Sciatic nerve (tissue), 2 donors: ENCODE measurements around the gene STEAP1. TPM values are rescaled to one million over a fixed set of nuclear protein-coding genes. Genes with fewer than 3 reads are reported as not detected.
"Not testable (repeated sequence)": the region's sequence is repeated elsewhere in the genome, so short reads cannot be mapped to it uniquely, and the experiment has no call there.

Experiments used
- ATAC-seq: fragments of 200-7000 bp; cut with Tn5 transposase; one replicate; pipeline ENCODE4 v1.9.1; 2020; ENCODE audit warnings: mild to moderate bottlenecking, moderate library complexity
- DNase-seq: peaks from one replicate; pipeline ENCODE4 v3.0.0-alpha.2; 2020; ENCODE audit warnings: low spot score
- intact Hi-C: fragments of 100-400 bp; cut with DNase I; formaldehyde crosslinking; loops from one replicate; pipeline ENCODE4 v1.14.2; 2022
- total RNA-seq: library from RNA; stranded (reverse); fragmentation: NEBNext Ultra II Directional; extraction: Animal tissue kit (Norgen Biotek cat#: 25700); gene quantifications from one replicate; pipeline ENCODE4 v1.2.1, GENCODE V29; 2021
- donor health status: DM: no; HTN: no; CAD: no.
- donor health status: DM: no; HTN: no; CAD: no.

The STEAP1 gene
- total RNA-seq, result 17.1 TPM

- intact Hi-C loops, result not testable (repeated sequence)
- ATAC-seq, result peak; percentile 98
These were observed at the start of gene STEAP1 for GRCh38 chr7:90153943-90154771. STEAP1 (plus strand) TSS chr7:90154469; CDS start chr7:90159789, 5,320 bp downstream.

GRCh38 chr7:90114972-90115371, 39.3 kb upstream of the STEAP1 start:
- DNase-seq, ATAC-seq, intact Hi-C loops: not testable (repeated sequence)

More at GRCh38 chr7:90153943-90154771, at the start of gene STEAP1:
- DNase-seq, result peak; percentile 96

GRCh38 chr7:90118551-90119177, 35.6 kb upstream of the STEAP1 start:
- ATAC-seq (peak; percentile 59), DNase-seq (peak; percentile 51)
- intact Hi-C loops, result not testable (repeated sequence)

GRCh38 chr7:90119178-90119971, 34.9 kb upstream of the STEAP1 start:
- ATAC-seq (peak; percentile 84), DNase-seq (peak; percentile 64)
- intact Hi-C loops, result no loop called here

DNA sequence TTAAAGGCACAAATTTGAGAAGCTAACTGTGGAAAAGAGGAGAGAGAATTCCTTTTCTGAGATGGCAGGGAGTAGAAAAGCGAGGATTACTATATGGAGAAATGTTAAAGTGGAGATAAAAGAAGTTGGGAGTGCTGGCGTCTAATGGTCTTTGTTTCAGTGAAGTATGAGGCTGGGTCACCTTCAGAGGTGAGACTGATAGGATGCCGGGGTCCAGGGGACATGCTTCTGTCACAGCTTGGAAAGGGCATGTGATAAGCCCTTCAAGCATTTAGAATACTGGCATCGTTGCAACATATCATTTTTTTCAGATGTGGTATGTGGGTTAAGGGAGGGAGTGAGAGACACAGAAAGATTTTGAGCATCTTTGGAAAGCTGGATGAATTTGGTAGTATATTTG, 34.1 kb upstream of the STEAP1 start:
- ATAC-seq, DNase-seq, intact Hi-C loops: not testable (repeated sequence)

- ATAC-seq, DNase-seq, intact Hi-C loops: not testable (repeated sequence)
These were observed 22.5 kb upstream of the STEAP1 start for GRCh38 chr7:90131746-90132145.

DNA sequence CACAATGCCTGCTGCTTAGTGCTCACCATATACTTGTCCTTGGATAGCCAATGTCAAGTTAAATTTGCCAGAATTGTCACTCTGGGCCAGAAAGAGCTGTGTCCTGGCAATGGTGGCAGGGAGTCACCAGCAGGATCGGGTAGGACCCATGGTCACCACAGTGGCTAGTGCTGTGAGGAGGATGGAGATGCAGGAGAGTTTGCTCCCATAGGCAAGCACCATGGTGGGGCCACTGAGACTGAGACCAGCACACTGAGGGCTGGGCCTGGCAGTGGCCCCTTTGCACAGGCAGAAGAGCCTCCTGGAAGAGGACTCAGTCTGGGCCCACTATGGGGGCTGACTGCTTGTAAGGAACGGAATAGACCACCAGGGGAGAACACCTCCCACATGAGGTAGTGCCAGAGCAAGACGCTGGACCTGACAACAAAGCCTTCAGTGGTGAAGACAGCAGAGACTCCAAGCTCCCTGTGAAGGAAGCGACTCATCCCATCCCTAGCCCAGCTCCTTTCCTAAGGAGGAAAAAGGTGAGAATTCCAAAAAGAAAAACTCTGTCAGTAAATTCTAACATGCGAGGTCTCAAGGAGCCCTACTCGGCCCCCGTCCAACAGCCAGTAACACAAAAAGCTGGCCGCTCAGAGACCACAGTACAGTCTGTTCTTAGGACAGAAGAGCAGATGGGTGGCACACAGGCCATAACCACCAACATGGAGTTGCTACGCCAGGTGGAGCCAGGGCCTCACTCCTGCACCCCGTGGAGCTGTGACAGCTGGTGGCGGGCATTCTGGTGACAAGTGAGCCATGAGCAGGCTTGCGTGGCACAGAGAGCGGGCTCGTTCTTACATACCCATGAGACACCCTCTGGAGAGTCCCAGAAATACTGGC, 6.9 kb upstream of the STEAP1 start:
- intact Hi-C loops, ATAC-seq, DNase-seq: not testable (repeated sequence)

- intact Hi-C loops, ATAC-seq, DNase-seq: not testable (repeated sequence)
These were observed 4.8 kb upstream of the STEAP1 start for GRCh38 chr7:90149428-90149827.

- intact Hi-C loops, ATAC-seq, DNase-seq: not testable (repeated sequence)
These were observed 2.4 kb upstream of the STEAP1 start for GRCh38 chr7:90151884-90152283.

DNA sequence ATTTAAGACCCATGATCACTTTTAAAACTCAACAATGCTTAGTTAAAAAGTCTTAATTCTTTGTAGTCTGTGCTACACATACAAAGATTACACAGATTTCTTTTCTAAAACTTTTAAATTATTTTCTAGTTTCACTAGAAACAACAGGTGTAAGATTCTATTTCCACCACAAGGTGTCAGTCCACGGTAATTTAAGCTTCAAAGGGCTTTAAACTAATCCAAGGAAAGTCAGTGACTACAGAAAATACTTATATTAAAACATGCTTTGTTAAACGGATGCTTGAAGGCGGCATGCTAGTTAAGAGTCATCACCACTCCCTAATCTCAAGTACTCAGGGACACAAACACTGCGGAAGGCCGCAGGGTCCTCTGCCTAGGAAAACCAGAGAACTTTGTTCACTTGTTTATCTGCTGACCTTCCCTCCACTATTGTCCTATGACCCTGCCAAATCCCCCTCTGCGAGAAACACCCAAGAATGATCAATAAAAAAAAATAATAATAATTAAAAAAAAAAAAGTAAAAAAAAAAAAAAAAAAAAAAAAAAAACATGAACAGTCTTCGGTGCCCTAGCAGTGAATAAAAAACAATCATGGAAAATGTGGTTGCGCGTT, 1.5 kb upstream of the STEAP1 start:
- DNase-seq, intact Hi-C loops, ATAC-seq: not testable (repeated sequence)

- intact Hi-C loops, result no loop called here
- no peak for ATAC-seq
- DNase-seq, result no peak
These were observed 937 bp downstream of the STEAP1 start for GRCh38 chr7:90155206-90155605.

DNA sequence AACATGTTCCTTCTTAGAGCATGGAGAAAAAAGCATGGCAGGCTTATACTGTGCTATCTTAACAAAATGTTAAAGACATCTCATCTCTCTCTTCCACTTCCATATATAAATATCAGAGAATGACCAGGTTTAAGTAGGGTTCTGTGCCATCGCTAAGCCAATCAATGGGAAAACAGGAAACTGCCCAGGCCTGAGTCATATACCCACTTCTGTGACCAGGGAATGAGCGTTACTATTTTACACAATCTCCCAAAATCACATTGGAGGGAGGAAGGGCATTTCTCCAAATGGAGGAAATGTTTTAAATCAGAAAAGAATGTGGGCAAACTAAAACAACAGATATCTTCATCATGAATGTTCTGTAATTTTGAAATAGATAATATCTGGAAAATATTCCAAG, 3.1 kb downstream of the STEAP1 start:
- DNase-seq, ATAC-seq, intact Hi-C loops: not testable (repeated sequence)

GRCh38 chr7:90157761-90158350, 3.6 kb downstream of the STEAP1 start:
- intact Hi-C loops, ATAC-seq, DNase-seq: not testable (repeated sequence)

- DNase-seq (no peak), ATAC-seq (no peak)
- intact Hi-C loops, result no loop called here
These were observed 9.3 kb downstream of the STEAP1 start for GRCh38 chr7:90163534-90163933.

- intact Hi-C loops, result no loop called here
- ATAC-seq (no peak), DNase-seq (no peak)
These were observed 11.5 kb downstream of the STEAP1 start for GRCh38 chr7:90165724-90166123.

- intact Hi-C loops, result no loop called here
- ATAC-seq, result no peak
- no peak for DNase-seq
These were observed 11.9 kb downstream of the STEAP1 start for GRCh38 chr7:90166153-90166552.

DNA sequence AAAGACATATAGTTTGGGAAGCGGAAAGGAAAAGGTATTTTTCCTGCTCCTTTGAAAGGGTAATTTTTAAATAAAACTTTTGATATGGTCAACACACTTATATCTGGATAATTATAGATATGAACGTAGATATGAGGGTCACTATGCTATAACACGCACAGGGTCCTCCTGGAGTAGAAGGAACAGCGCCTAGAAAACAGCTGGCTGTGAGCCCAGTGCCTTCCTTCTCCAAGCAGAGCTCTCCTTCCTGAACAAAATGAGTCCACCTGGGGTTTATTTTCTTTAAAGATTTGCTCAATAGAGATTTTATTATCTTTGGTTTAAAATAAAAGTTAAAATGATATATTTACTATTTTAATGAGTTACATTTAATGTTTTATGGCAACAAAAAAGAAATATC, 13.1 kb downstream of the STEAP1 start:
- ATAC-seq (no peak), DNase-seq (no peak)
- intact Hi-C loops, result no loop called here

- intact Hi-C loops, result no loop called here
- ATAC-seq, result no peak
- no peak for DNase-seq
These were observed 15.6 kb downstream of the STEAP1 start for GRCh38 chr7:90169891-90170290.
